NCI-H1092 treated with DMSO at 0.1 percent for 48 hours (cell line): Measurements from ENCODE around the gene ZNF774.
"Not testable (repeated sequence)": the region's sequence is repeated elsewhere in the genome, so short reads cannot be mapped to it uniquely, and the experiment has no call there.

Experiments
- DNase-seq: peaks from one replicate; lab custom pipeline; 2025; lab: John Stamatoyannopoulos, UW

Gene ZNF774

GRCh38 chr15:90388462-90389380, 36.6 kb downstream of the ZNF774 start:
- no peak for DNase-seq

- no peak for DNase-seq
These were observed 37.4 kb downstream of the ZNF774 start for GRCh38 chr15:90389513-90389912.

GRCh38 chr15:90393040-90393439, 41.0 kb downstream of the ZNF774 start:
- no peak for DNase-seq

GRCh38 chr15:90394074-90394473, 42.0 kb downstream of the ZNF774 start:
- DNase-seq, result no peak

DNA sequence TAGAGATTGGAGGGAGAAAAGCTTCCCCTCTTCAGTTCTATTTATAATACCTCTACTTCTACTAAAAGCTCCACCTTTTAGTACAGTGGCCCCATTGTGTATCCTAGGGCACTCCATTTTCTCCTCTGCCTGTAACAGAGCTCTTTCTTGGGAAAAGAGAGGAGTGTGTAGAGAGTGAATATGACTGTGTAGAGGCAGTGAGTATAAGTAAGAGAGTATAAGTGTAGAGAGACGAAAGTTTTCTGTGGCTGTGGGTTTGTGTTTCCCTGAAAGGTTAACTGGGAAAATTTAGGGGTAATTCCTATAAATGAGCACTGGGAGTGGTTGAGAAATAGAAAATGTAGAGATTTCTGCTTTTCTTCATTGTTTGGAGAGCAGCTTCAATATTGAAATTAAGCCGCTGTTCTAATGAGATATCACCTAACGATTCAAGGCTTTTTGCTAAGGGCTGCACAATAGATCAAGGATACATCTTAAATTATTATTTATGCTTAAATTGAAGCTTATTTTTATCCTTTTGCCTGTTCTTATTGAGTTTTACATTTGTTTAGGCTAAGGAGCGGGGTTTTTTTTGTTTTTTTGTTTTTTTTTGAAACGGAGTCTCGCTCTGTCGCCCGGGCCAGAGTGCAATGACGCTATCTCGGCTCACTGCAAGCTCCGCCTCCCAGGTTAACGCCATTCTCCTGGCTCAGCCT, 42.8 kb downstream of the ZNF774 start:
- DNase-seq, result no peak

GRCh38 chr15:90396321-90396720, 44.2 kb downstream of the ZNF774 start:
- DNase-seq, result no peak

DNA sequence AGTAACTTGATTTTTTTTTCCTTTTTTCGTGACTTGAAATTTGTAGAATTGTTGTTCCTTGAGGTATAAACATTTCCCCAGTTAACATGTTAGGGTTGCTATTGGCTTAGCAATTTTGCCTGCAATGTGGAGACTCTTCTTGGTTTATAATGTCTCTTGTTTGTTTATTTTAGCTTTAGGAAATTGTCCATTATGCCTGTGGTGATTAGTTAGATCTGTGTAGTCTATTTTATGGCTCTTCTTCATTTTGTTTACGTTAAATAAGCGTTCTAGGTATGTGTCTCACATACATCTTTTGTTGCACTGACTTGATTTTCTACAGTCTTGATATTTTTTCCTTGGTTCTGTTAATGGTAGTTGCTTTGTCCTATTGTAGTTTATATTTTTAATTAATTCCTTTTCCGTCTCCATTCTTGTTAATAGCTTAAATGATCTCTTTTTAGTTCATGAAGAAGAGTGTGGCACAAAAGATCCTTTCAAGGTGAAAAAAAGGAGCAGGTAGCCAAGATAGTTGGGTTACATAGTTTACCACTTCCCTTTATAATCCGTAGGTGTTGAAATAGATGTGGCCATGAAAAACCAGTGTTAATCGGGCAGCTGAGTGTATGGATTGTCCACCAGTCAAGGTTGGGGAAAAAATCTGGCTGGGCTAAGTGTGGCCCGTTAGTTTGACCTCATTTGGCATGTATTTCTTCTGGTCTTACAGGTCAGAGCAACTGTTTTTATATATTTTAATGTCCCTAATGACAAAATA, 48.1 kb downstream of the ZNF774 start:
- no peak for DNase-seq

- DNase-seq, result peak; percentile 77
These were observed 48.8 kb downstream of the ZNF774 start for GRCh38 chr15:90400759-90401314.

DNA sequence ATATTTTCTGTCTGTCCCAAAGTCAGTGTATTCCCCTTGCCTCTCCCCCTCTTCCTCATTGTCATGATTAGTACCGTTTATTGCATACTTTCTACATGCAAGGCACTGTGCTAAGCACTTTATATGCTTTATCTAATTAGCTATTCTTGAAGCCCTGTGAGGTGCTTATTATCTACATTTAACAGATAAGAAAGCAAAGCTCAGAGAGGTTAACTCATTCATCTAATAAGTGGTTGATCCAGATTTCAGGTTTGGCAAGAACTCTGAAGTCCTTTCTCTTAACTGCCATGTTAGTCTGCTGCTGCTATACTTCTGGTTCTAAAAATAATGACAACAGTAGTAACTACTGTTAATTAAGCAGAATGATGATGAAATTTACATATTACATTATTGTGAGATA, 49.4 kb downstream of the ZNF774 start:
- DNase-seq, result no peak

- peak; percentile 41 for DNase-seq
These were observed 50.1 kb downstream of the ZNF774 start for GRCh38 chr15:90402223-90402622.

GRCh38 chr15:90402767-90403166, 50.7 kb downstream of the ZNF774 start:
- no peak for DNase-seq

DNA sequence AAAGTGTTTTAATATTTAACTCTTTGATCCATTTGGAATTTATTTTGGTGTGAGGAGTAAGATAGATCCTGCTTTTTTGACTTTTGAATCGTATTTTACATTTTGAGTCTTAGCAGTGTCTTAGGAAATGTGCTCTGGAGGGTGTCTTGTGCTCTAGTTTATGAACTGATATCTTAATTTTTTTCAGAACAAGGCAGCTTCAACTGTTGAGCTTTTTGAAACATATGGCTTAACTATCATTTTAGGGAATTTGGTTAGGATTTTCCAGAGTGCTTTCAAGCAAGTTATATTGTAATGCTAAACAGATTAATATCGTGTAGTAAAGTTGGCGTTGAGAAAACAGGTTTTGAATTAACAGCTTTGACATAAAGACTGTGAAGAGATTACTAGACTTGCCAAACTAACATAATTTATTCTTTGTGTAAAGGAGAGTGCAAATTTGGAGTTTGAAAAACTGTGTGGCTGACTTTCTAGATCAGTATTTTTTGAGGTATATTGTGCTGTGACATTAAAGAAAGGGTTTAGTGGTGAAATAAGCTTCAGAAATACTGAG, 53.0 kb downstream of the ZNF774 start:
- DNase-seq, result no peak

DNA sequence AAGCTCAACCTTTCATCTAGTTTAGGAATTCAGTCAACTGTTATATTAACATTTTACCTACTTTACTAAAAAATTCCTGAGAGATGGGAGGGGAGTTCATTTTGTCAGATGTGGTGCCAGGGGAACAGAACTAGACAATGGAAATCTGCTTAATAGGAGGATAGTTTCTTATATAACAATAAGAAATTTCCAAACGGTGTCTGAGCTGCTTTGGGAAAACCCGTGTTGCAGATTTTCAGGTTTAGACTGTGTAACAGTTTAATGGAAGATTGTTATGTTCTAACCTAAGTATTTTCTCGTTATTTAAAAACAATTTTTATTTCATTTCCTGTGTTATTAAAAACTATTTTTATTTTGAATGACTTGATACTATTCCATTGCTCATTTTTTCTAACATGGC, 55.3 kb downstream of the ZNF774 start:
- no peak for DNase-seq

DNA sequence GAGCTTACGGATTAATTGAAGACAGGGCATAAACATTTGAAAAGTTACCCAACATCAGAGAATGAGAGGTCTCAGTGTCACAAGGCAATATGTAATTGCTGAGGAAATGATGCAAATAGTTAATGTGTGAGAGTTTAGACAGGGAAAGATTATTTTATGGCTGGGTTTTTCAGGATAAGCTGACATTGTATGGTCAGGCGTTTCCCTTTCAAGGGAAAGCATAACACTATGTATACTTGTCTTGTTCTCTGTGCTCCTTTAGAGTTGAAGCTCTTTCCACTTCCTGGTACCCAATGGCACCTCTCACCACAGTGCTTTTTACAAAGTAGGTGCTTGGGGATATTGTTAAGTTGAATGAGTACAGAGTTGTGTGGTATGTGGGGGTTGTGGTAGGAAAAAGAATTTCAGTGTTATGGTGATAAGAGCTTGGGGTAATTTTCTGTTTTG, 55.8 kb downstream of the ZNF774 start:
- no peak for DNase-seq

- DNase-seq, result no peak
These were observed 56.6 kb downstream of the ZNF774 start for GRCh38 chr15:90408657-90409056.

DNA sequence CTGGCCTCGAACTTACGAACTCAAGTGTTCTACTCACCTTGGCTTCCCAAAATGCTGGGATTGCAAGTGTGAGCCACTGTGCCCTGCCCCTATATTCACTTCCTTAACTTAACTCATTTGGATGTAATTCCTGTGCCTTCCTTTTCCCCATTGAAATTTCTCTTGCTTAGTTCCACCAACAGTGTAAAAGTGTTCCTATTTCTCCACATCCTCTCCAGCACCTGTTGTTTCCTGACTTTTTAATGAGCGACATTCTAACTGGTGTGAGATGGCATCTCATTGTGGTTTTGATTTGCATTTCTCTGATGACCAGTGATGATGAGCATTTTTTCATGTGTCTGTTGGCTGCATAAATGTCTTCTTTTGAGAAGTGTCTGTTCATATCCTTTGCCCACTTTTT, 57.5 kb downstream of the ZNF774 start:
- DNase-seq, result not testable (repeated sequence)

DNA sequence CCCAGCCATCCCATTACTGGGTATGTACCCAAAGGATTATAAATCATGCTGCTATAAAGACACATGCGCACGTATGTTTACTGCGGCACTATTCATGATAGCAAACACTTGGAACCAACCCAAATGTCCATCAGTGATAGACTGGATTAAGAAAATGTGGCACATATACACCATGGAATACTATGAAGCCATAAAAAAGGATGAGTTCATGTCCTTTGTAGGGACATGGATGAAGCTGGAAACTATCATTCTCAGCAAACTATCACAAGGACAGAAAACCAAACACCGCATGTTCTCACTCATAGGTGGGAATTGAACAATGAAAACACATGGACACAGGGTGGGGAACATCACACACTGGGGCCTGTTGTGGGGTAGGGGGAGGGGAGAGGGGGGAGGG, 58.2 kb downstream of the ZNF774 start:
- DNase-seq, result not testable (repeated sequence)

- DNase-seq, result no peak
These were observed 59.1 kb downstream of the ZNF774 start for GRCh38 chr15:90411176-90411575.
